Measurements from ENCODE around the gene TANC1.

TANC1 gene

DNA sequence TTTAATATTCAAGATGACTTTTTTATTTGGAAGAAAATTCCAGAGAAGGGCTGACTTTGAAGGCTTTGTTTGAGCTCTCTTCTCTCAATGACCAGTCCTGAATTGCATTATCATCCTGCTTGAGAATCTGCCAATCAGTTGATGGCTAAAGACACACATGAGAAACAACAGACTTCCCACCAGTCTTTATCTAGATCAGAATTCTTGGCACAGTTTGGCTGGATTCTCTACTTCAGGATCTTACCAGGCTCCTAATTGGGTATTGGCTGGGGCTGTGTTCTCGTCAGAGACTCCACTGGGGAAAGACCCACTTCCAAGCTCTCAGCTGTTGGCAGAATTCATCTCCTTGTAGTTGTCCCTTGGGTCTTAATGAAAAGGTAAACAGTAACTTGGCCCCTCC is 232.1 kb downstream of the TANC1 start:
- TF ChIP-seq, protein P1, sequence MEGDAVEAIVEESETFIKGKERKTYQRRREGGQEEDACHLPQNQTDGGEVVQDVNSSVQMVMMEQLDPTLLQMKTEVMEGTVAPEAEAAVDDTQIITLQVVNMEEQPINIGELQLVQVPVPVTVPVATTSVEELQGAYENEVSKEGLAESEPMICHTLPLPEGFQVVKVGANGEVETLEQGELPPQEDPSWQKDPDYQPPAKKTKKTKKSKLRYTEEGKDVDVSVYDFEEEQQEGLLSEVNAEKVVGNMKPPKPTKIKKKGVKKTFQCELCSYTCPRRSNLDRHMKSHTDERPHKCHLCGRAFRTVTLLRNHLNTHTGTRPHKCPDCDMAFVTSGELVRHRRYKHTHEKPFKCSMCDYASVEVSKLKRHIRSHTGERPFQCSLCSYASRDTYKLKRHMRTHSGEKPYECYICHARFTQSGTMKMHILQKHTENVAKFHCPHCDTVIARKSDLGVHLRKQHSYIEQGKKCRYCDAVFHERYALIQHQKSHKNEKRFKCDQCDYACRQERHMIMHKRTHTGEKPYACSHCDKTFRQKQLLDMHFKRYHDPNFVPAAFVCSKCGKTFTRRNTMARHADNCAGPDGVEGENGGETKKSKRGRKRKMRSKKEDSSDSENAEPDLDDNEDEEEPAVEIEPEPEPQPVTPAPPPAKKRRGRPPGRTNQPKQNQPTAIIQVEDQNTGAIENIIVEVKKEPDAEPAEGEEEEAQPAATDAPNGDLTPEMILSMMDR (IDR thresholded peaks at IDR 0.05; ENCODE audit: borderline replicate concordance, insufficient read depth, low read depth, low read length) = no peak
- no peak overlapping the region for H3K4me3 ChIP-seq (ENCODE audit: low read depth, low read length)

DNA sequence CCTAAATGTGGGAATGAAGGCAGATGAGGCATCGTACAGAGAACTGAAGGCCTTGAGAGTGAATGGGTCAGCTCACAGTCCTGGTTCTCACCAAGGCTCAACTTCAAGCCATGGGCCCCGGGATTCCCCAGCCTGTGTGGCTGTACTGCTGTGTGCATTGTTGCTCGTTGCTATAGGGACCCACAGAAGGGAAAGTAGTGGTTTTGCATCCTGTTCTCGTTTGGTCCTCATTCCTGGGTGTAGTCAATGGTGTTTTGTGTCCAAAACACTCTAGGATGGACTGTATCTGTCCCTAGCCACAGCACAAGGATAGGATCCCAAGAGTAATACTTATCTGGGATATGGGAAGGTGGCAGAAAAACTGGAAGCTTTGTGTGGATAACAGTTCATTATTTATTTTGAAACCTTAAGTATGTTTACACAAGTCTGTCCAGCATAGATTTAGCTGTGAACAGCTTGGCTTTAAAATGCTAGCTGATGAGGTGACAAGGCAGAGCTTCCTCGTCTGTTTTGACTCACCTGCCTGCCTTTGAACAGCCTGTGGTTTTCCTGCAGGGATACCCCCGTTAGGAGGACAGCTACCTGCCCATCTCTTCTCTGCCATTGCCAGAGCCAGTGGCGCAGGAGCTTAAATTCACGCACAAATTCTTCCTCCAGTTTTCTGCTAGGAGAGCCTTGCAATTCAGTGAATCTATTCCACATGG is 233.1 kb downstream of the TANC1 start:
- TF ChIP-seq, protein P1 (IDR thresholded peaks at IDR 0.05; ENCODE audit: borderline replicate concordance, insufficient read depth, low read depth, low read length) = no peak
- no peak overlapping the region for H3K4me3 ChIP-seq (ENCODE audit: low read depth, low read length)

DNA sequence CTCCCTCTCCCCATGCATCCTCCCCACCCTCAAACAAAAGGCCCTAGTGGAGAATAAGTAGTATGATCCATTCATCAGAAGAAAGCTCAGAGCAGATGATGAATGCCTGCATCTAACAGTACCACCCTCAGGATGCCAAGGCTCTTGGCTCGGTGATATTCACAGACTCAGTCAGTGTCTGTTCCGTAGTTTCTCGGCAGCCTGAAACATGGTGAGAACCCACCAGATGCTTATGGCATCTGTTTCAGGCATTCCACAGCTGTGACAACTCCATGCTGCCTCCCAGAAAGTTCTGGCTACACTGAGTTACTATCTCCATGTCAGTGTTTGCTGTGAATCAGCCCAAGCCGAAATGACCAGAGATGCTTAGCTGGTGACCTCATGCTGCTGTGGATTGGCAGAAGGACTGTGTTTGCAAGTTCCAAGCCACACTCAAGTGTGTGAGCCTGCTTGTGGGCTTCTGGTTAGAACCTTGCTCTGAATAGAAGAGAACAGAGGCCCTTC is 234.2 kb downstream of the TANC1 start:
- no peak overlapping the region for H3K4me3 ChIP-seq (ENCODE audit: low read depth, low read length)
- TF ChIP-seq, protein P1 (IDR thresholded peaks at IDR 0.05; ENCODE audit: borderline replicate concordance, insufficient read depth, low read depth, low read length) = no peak

DNA sequence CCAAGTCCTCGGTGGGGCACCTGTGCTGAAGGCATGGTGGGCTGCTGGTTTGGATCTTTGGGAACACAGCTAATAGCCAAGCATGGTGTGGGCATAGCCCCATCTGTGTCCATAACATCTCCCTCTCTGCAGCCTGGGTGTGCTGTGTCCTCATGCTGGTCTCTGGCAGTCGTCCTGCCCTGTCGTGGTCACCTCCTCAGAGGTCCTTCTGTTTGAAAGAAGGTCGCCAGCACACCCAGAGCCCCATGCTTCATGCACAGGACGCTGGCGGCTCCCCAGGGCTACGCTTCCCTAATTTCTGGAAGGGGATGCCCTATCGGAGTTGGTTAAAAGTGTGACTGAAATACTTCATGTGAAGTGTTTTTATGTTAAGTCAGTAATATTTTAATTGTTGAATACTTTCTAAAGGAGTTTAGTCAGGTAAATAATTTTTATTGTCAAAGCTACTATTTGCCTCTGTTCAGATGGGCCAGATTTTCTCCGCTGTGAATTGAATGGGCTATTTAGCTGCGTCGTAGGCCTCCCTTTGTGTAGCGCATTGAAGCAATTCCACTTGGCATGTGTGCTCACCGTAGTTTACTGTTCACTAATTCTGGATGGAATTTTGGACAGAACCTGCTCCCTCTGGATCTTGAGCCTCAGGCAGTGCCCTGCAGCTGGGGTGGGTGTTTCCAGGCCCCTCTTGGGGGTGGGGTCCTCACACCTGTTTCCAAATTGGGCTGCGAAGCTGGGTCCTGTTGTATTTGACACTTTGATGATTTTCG is 236.1 kb downstream of the TANC1 start:
- TF ChIP-seq, protein P1 (IDR thresholded peaks at IDR 0.05; ENCODE audit: borderline replicate concordance, insufficient read depth, low read depth, low read length) = no peak
- no peak overlapping the region for H3K4me3 ChIP-seq (ENCODE audit: low read depth, low read length)

DNA sequence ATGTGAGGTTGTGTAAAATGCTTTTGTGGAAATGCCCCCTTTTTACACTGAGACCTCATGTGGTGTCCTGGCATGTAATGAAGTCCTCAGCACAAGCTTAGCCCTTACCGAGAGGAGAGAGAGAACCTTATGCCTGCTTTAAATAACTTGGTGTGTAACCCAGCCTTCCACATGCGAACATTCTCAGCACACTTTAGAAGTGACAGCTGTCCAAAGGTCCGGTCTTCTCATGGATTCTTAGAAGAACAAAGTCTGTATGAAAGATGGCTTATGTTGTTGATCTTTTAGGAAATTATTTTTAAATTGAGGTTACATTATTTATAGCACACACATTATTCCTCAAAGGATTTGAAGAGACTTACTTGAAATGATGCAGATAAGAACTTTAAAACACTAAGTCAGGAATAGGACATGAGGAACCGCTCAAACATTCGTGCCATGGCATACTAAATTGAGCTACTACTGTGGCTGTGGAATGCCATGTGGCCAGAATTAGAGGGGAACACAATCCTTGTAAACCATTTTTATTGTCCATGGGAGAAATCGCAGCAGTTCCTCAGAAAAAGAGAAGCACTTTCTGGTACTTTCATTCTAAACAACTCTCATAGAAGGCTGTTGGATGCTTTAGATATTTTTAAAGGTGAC is 238.4 kb downstream of the TANC1 start:
- no peak overlapping the region for H3K4me3 ChIP-seq (ENCODE audit: low read depth, low read length)
- TF ChIP-seq, protein P1 (IDR thresholded peaks at IDR 0.05; ENCODE audit: borderline replicate concordance, insufficient read depth, low read depth, low read length) = no peak

DNA sequence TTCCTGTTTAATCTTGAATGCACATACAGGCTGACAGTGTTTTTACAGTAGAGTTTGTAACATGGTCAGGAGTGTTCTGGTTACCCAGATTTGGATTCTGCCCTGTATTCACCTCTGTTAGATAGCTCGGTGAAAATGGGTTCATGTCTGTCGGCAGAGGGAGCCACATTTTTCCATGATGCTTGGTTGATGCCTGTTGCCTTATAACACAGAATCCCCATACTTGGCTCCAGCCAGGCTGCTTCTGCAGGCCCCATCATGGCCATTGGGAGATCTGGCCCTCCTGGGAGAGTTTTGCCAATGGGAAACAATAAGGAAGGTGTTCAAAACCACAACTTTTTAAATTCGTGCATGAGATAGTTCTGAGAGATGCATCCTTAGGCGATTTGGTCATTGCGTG is 240.0 kb downstream of the TANC1 start:
- no peak overlapping the region for H3K4me3 ChIP-seq (ENCODE audit: low read depth, low read length)
- TF ChIP-seq, protein P1 (IDR thresholded peaks at IDR 0.05; ENCODE audit: borderline replicate concordance, insufficient read depth, low read depth, low read length) = no peak

Measured in GM12875 (cell line).